Putamen (tissue), 1 donor: ENCODE data around the gene AMBRA1.

ENCODE experiments used
- DNase-seq: peaks from one replicate; pipeline ENCODE4 v3.0.0-alpha.2; 2016; ENCODE audit warnings: low spot score

Gene AMBRA1

GRCh38 chr11:46505741-46506482, 87.9 kb downstream of the AMBRA1 start:
- DNase-seq, result peak; percentile 66

- DNase-seq, result no peak
Observed at GRCh38 chr11:46504817-46505613, 88.8 kb downstream of the AMBRA1 start.

GRCh38 chr11:46499821-46500220, 94.0 kb downstream of the AMBRA1 start:
- DNase-seq, result no peak

DNA sequence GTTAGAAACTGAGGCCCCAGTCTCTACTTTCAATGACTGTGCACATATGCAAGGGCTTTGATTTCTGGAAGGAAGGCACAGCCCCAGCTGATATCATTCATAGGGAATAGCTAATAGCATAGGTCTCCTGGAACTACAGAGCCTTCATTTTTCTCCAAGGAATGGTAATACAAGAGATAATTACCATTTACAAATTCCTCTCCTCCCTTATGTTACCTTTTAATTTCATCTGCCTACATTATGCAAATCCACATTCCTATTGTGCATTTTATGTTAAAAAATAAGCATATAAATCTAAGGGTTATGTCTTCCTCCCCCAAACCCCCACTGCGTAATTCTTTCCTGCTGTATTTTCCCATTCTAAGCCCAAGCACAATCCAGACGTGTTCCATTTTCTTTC, 94.9 kb downstream of the AMBRA1 start:
- DNase-seq, result no peak

DNA sequence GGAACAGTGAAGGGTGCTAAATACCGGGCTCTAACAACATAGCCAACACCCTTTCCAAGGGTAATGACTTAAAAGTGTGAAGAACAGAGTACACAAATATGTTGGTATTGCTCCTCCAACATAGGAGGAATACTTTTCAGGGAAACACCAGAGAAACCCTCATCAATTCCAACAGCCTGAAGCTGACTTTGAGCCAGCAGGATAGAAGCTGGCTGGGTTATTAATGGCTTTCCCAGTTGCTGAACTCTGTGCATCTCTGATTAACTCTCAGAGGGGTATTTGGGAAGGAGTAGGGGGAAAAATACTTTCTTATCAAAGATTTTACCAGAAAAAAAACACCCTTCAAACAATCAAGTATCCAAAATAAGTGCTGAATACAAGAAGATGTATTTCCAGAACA, 95.6 kb downstream of the AMBRA1 start:
- DNase-seq, result no peak

GRCh38 chr11:46497498-46497897, 96.3 kb downstream of the AMBRA1 start:
- no peak for DNase-seq

- no peak for DNase-seq
Observed at GRCh38 chr11:46493791-46494190, 100.0 kb downstream of the AMBRA1 start.

GRCh38 chr11:46492532-46492931, 101.3 kb downstream of the AMBRA1 start:
- DNase-seq, result no peak

GRCh38 chr11:46491661-46492330, 102.0 kb downstream of the AMBRA1 start:
- DNase-seq, result no peak

GRCh38 chr11:46490666-46491065, 103.2 kb downstream of the AMBRA1 start:
- DNase-seq, result no peak

DNA sequence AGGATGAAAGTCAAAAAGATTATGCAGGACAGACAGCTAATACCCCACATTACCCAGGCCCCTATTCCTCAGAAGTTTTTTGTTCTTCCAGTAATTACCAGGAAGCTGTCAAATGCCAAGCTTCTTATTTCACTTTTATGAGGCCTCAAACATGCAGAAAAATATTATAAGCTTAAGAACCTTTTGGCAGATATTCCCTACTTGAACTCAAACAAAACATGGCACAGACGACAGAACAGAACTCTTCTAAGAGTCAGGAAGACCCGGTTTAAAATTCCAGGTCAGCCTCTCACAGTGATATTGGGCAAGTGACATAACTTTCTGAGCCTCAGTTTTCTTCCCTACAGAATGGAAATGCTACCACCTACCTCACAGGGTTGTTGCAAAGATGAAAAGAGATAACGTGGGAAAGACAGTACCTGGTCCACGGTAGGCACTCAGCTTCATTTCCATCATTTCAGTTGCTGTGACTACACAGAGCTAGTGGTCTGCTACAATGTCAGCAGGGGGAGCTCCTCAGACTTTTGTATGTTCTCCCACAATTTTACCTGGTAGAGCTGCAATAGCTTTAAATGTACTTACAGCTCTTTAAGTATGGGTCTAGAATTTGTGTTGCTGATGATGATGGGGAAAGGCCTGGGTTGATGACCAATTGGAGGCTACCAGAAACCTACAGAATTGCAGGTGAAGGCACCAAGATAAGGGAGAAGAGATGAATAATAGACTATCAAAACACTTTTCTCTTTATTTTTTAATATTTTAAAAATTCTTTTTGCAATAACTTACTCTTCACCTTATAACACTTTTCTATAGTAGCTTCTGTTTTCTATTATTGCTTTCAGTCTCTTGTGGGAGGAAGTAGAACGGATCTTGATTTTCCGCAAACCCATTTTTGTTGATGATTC, 103.9 kb downstream of the AMBRA1 start:
- DNase-seq, result peak; percentile 49

DNA sequence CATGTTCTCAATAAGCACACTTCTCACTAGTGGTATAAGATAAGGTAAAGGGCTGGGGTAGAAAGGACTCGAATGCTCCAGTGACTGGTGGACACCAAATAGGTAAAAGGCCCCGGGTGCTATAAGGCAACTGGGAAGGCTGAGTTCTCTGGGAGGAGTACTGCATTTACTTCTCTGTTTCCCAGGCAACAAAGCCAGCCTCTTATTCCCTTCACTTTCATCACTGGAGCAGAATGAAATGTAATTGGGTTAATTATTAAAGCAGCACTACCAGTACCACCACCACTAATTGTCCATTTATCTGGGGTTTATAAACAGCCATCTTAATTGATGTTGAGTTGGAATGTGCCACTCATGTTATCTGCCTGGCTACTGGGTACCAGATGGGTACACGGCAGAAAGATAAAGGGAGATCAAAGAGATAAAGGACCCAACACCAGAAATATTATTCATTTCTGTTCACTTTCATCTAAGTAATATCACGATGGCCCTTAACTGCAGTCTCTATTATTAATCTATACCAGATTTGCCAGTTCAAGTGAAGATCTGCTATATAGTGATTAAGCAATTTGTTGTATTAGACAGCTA, 107.9 kb downstream of the AMBRA1 start:
- DNase-seq, result no peak

DNA sequence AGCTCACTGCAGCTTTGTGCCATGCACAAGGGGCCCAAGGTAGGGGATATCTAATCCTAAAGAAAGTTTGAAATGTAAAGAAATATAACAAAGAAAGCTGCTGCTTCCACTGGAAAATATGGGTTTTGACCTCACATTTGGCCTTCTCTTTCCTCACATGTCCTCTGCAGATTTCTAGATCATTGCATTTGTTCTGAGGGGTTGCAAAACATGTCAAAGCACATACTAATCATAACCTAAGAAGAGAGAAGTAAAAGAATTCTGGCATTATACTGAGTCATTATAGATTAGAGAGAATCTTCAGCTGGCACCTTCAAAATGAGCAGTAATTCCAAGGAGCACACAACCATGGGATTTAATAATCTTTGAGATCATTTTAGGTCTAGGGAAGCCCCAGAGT, 109.7 kb downstream of the AMBRA1 start:
- DNase-seq, result no peak

- no peak for DNase-seq
Observed at GRCh38 chr11:46480909-46481308, 112.9 kb downstream of the AMBRA1 start.

DNA sequence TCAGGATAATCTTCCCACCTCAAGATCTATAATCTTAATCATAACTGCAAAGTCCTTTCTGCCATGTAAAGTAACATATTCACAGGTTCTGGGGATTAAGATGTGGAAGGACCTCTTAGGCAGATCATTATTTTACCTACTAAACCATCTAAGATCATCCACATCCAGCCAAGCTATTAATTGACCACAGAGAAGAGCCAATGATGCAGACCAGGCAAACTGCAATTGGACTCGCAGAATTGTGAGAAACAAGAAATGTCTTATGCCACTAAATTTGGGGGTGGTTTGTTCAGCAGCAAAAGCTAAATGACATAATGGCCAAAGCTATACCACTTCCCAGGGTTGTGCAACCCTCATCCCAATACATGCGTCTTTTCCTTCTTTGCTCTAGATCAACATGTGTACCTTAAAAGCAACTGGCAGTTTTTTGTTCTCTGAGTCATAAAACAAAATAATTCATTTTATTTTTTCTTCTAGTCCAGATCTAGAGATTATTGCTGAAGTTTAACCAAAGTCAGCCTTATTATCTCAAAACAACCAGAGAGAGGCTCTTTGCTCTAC, 113.6 kb downstream of the AMBRA1 start:
- DNase-seq, result no peak

- DNase-seq, result no peak
Observed at GRCh38 chr11:46479601-46480000, 114.2 kb downstream of the AMBRA1 start.

GRCh38 chr11:46478196-46478595, 115.6 kb downstream of the AMBRA1 start:
- DNase-seq, result peak; percentile 66

GRCh38 chr11:46477136-46477535, 116.7 kb downstream of the AMBRA1 start:
- no peak for DNase-seq

GRCh38 chr11:46475926-46476545, 117.8 kb downstream of the AMBRA1 start:
- no peak for DNase-seq

DNA sequence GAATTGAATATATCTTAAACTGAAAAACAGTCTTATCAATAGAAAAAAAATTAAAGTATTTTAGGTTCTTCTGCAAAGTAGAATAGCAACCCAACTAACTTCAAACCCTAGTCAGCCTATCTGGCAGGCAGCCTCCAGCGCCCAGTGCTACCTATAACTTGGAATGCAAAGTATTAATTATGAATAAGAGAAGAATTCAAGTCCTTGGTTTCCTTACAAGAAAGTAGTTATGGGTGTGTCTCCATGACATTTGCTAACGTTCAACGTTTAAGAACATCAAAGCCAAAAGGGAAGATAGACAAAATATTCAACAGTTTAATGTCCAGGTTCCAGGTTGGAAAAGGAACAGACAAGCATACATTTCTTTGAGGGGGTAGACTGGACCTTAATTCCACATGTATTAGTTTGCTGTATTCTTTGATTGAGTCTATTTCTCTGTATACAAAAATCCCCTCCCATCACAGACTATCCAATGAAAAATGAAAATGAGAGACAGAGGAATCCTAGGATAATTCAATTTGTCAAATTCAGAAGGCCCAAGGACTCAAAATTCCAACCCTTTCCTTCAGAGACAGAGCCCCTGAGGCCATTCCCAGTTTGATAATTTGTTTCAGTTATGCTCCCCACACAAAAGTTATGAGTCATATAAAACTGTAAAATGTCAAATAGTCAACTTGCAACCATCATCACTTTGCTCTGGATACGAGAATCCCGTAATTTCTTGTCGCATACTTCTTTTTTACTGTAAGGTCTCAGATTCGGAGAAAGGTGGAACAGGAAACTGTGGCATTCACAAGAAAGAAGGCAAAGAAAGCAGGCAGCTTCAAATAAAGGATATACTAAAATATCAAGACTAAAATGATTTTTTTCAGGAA, 118.5 kb downstream of the AMBRA1 start:
- DNase-seq, result no peak
